Measurements from ENCODE around the gene PDGFA.

PDGFA gene

GRCh38 chr7:505171-505570, 14.5 kb downstream of the PDGFA start:
- no peak overlapping the region for H3K4me3 ChIP-seq (ENCODE audit: low read depth, low read length)

GRCh38 chr7:504221-505111, 15.2 kb downstream of the PDGFA start:
- no peak overlapping the region for H3K4me3 ChIP-seq (ENCODE audit: low read depth, low read length)

- no peak overlapping the region for H3K4me3 ChIP-seq (ENCODE audit: low read depth, low read length)
These were observed 16.0 kb downstream of the PDGFA start for GRCh38 chr7:503575-504111.

GRCh38 chr7:502296-502695, 17.4 kb downstream of the PDGFA start:
- no peak overlapping the region for H3K4me3 ChIP-seq (ENCODE audit: low read depth, low read length)

- no peak overlapping the region for H3K4me3 ChIP-seq (ENCODE audit: low read depth, low read length)
These were observed 18.1 kb downstream of the PDGFA start for GRCh38 chr7:501526-501925.

GRCh38 chr7:500521-501420, 18.9 kb downstream of the PDGFA start:
- H3K4me3 ChIP-seq (ENCODE audit: low read depth, low read length): no peak overlapping the region

GRCh38 chr7:499853-500485, 19.7 kb downstream of the PDGFA start:
- no peak overlapping the region for H3K4me3 ChIP-seq (ENCODE audit: low read depth, low read length)

GRCh38 chr7:498678-499641, 20.7 kb downstream of the PDGFA start:
- no peak overlapping the region for H3K4me3 ChIP-seq (ENCODE audit: low read depth, low read length)

- H3K4me3 ChIP-seq (ENCODE audit: low read depth, low read length): no peak overlapping the region
These were observed 21.5 kb downstream of the PDGFA start for GRCh38 chr7:497946-498655.

GRCh38 chr7:497346-497745, 22.3 kb downstream of the PDGFA start:
- H3K4me3 ChIP-seq (ENCODE audit: low read depth, low read length): no peak overlapping the region

- H3K4me3 ChIP-seq (ENCODE audit: low read depth, low read length): no peak overlapping the region
These were observed 22.9 kb downstream of the PDGFA start for GRCh38 chr7:496528-497295.

GRCh38 chr7:495761-496321, 23.8 kb downstream of the PDGFA start:
- H3K4me3 ChIP-seq (ENCODE audit: low read depth, low read length): no peak overlapping the region

GRCh38 chr7:495326-495725, 24.3 kb downstream of the PDGFA start:
- no peak overlapping the region for H3K4me3 ChIP-seq (ENCODE audit: low read depth, low read length)

- H3K4me3 ChIP-seq (ENCODE audit: low read depth, low read length): no peak overlapping the region
These were observed 24.7 kb downstream of the PDGFA start for GRCh38 chr7:494906-495305.

GRCh38 chr7:494259-494687, 25.4 kb downstream of the PDGFA start:
- H3K4me3 ChIP-seq (ENCODE audit: low read depth, low read length): no peak overlapping the region

- no peak overlapping the region for H3K4me3 ChIP-seq (ENCODE audit: low read depth, low read length)
These were observed 25.9 kb downstream of the PDGFA start for GRCh38 chr7:493661-494251.

- no peak overlapping the region for H3K4me3 ChIP-seq (ENCODE audit: low read depth, low read length)
These were observed 27.0 kb downstream of the PDGFA start for GRCh38 chr7:492714-493065.
